SIG-M5 treated with dmso at 0.1 percent for 504 hours (cell line): ENCODE results near the gene PTPRN2.
"Not testable (repeated sequence)": the region's sequence is repeated elsewhere in the genome, so short reads cannot be mapped to it uniquely, and the experiment has no call there.

Source experiments
- DNase-seq: peaks from one replicate; lab custom pipeline; 2025; ENCODE audit not compliant: unreplicated experiment; lab: John Stamatoyannopoulos, UW

PTPRN2 gene

GRCh38 chr7:158534598-158534997, 53.0 kb downstream of the PTPRN2 start:
- DNase-seq, result no peak

DNA sequence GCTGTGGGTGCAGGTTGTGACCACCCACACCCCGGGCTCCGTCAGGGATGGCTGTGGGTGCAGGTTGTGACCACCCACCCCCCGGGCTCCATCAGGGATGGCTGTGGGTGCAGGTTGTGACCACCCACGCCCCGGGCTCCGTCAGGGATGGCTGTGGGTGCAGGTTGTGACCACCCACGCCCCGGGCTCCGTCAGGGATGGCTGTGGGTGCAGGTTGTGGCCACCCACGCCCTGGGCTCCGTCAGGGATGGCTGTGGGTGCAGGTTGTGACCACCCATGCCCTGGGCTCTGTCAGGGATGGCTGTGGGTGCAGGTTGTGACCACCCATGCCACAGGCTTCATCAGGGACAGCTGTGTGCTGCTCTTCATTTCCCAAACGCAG, 53.5 kb downstream of the PTPRN2 start:
- DNase-seq, result not testable (repeated sequence)

DNA sequence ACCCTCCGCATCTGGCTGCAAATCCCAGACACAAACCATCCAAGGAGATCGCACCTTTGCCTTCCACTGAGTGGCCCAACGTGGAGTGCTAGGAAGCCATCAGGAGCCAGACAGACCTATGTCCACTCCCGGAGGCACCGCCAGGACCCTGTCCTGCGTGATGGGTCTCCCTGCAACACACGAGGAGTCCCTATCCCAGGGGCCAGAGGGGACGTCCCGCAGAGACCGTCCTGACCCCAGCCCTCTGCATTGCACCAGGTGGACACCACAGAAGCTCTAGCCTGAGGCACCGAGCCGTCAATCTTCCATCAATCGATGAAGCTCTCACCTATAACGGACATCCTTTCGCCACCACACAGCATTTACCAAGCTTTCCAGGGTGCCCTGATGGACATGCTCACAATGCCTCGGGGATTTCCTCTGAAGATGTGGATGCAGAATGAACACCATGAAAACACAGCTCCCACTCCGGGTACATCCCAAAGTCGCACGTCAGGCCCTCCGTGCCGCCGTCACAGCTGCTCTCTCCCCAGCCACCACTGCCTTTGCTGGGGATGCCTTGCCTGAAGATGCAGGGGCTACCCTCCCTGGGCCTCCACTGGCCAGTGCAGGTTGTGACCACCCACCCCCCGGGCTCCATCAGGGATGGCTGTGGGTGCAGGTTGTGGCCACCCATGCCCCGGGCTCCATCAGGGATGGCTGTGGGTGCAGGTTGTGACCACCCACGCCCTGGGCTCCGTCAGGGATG, 54.1 kb downstream of the PTPRN2 start:
- DNase-seq, result no peak

DNA sequence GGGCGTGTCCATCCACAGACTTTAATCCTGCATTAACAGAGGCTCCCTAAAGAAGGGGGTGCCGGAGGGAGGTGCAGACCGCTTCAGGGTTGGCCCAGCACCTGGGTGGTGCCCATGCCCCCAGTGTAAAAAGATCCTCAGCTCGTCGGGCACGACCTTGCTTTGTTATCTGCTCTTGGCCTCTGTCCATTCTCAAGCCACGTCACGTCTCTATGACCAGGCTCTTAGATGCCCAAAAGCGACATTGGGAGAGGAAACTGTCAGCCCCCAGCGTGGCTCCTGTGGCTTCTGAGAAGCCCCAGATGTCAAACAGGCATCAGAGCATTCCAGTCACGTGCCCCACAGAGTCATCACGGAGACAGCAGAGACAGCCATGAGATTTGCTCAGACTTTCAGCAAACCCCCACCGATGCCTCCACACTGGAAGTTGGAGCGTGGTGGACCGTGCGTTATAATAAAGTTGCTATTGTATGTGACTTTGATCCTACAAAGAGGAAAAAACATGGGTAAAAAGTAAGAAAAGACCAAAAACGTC, 55.5 kb downstream of the PTPRN2 start:
- DNase-seq, result no peak

DNA sequence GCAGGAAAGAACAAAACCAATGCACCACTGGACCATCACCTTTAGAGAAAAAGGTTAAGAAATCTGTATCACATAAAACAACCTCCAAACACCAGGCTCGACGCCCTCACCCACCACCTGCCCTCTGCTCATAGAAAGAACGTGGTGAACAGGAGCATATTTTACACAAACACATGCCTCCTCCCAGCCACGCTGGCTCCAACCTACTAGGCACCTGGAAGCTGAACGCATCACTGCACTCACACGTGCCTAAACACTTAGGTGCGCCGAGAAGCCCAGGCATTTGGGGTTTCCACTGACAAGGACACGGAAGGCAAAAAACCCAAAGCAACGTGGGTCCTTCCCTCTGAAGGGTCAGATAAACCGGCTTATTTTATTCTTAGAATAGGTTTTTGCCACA, 56.0 kb downstream of the PTPRN2 start:
- DNase-seq, result no peak

GRCh38 chr7:158530800-158531609, 56.6 kb downstream of the PTPRN2 start:
- no peak for DNase-seq

DNA sequence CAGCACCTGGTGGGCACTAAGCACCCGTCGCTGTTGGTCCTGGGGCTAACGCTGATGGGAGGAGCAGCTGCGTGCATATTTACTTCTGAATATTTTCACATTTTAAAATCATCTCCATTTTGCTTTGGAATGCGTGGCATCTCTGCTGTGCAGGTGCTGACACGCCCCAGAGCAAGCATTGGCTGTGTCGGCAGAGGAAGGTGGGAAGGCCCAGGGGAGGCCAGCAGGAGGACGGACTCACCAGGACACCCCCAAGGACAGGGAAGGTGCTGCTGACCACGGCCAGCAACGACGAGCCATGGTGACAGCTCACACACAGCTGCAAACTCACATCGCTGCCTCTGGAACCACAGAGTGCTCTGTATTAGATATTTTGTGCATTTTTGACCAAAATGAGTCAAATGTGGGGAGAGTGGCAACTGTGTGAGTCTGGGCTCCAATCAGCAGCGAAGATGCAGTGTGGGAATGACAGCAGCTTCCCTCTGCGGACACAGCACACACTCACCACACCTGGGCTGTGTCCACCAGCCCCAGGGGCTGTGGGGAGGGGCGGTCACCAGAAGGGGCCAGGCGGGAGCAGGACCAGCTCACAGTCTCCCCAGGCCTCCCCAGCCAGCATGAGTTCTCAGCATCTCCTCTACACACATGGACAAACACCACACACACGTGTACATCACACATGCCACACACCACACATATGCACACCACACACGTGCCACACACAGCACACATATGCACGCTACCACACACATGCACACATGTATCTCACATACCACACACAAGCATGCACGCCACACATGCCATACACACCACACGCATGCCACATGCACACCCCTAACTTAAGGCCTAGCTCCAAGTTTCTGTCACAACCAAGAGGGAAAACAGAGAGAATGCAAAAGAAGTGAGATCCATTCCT, 58.2 kb downstream of the PTPRN2 start:
- DNase-seq, result no peak

DNA sequence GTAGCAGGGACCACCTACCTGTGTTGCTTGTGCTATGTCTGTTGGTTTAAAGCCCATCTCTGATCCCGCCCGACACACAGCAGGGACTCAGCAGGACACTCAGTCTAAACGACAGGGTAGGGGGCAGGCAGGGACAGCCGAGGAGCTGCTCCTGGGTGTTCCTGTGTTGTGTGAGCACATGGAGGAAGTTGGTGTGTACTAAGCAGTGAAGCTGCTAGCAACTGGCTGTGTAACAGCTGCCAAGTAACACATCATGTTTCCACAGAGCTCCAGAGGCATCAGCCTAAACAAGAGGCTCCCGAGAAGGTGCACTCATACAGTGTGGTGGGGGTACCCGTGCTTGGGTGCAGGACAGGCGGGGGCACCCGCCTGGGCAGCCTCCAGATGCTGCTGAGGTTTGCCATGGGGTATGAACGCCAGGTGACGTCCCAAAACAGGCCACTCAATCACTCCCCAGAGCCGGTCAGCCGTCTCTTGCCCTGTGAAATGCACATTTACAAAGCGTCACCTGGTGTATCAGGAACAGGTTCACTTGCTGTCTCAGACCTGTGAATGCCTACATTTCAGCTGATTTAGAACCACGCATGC, 59.6 kb downstream of the PTPRN2 start:
- no peak for DNase-seq

GRCh38 chr7:158527495-158527894, 60.1 kb downstream of the PTPRN2 start:
- DNase-seq, result no peak

DNA sequence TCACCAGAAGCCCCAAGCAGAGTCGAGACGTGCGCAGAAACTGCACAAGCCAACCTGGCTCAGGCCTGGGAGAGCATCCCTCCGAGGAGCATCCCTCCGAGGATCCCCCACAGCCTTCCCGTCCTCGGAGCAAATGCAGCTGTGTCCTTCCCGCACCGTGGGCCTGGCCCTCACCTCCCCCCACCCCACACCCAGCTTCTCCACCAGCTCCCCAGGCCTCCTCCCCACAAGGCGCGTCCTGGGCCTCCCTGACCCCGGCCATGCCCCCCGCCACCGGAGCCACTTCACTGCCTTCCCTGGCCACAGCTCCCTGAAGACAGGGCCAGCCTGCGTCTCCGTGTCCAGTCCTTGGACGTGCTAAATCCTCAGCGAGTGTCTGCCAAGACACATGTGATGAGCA, 60.6 kb downstream of the PTPRN2 start:
- DNase-seq, result no peak

- no peak for DNase-seq
These were observed 61.1 kb downstream of the PTPRN2 start for GRCh38 chr7:158526531-158526930.

- DNase-seq, result no peak
These were observed 61.8 kb downstream of the PTPRN2 start for GRCh38 chr7:158525648-158526484.

GRCh38 chr7:158524749-158525635, 62.6 kb downstream of the PTPRN2 start:
- no peak for DNase-seq

DNA sequence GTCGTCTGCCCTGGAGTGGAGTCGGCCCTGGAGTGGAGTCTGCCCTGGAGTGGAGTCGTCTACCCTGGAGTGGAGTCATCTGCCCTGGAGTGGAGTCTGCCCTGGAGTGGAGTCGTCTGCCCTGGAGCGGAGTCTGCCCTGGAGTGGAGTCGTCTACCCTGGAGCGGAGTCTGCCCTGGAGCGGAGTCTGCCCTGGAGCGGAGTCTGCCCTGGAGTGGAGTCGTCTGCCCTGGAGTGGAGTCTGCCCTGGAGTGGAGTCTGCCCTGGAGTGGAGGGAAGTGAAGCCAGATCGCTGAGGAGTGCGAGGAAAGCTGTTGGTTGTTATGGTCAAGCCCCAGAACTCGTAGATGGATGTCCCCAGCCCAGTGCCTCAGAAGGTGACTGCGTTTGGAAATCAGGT, 63.3 kb downstream of the PTPRN2 start:
- not testable (repeated sequence) for DNase-seq

- not testable (repeated sequence) for DNase-seq
These were observed 63.7 kb downstream of the PTPRN2 start for GRCh38 chr7:158523877-158524276.

DNA sequence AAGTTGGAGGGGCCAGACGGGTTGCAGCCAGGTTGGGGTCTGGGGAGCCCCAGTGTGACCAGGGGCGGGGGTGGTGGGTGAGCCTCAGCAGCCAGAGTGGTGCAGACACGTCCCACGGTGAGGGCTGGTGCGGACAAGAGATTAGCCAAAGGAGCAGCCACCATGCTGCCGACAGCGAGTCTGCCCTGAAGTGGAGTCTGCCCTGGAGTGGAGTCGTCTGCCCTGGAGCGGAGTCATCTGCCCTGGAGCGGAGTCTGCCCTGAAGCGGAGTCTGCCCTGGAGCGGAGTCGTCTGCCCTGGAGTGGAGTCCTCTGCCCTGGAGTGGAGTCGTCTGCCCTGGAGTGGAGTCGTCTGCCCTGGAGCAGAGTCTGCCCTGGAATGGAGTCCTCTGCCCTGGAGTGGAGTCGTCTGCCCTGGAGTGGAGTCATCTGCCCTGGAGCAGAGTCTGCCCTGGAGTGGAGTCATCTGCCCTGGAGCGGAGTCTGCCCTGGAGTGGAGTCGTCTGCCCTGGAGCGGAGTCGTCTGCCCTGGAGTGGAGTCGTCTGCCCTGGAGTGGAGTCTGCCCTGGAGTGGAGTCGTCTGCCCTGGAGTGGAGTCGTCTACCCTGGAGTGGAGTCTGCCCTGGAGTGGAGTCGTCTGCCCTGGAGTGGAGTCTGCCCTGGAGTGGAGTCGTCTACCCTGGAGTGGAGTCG, 64.3 kb downstream of the PTPRN2 start:
- not testable (repeated sequence) for DNase-seq

GRCh38 chr7:158521795-158522194, 65.8 kb downstream of the PTPRN2 start:
- not testable (repeated sequence) for DNase-seq

DNA sequence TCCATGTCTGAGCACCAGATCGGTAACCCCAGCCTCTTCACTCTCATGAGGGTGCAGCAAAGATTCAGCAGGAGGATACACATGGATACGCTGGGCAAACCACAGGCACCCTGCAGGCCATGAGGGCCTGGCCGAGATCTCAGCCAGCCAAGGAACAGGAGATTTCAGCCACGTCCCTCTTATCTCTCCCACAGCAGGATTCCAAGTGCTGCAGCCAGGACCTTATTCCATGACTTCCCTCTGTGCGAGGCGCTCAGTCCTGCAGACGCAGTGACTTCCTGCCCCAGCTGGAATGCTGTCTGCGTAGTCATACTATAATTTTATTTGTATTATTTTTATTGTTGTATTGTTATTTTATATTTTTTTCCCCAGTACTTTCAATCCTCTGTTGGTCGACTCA, 66.8 kb downstream of the PTPRN2 start:
- no peak for DNase-seq
